ENCODE data around the gene SLC35A5.

DNA sequence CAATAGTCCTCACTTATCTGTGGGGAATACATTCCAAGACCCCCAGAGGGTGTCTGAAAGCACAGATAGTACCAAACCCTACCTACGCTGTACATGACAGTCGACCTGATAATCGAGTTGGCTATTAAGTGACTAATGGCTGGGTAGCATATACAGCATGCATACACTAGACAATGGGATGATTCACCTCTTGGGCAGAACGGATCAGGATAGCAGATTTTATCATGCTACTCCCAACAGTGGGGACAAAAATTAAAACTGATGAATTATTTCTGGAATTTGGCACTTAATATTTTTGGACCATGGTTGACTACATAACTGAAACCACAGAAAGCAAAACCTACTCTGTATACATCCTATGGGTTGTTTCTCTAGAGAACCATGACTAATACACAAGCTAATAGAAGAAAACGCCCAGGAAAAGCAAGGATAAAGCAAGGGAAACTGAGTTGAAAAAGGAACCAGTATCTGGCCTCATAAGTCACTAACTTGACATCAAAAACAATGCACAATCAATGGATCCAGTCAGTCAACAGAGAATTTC is 15.6 kb upstream of the SLC35A5 start:
- TF ChIP-seq POLR2A (IDR thresholded peaks at IDR 0.05) (no peak), POLR2AphosphoS5 (IDR thresholded peaks at IDR 0.05) (no peak)
- TF ChIP-seq, protein P1, sequence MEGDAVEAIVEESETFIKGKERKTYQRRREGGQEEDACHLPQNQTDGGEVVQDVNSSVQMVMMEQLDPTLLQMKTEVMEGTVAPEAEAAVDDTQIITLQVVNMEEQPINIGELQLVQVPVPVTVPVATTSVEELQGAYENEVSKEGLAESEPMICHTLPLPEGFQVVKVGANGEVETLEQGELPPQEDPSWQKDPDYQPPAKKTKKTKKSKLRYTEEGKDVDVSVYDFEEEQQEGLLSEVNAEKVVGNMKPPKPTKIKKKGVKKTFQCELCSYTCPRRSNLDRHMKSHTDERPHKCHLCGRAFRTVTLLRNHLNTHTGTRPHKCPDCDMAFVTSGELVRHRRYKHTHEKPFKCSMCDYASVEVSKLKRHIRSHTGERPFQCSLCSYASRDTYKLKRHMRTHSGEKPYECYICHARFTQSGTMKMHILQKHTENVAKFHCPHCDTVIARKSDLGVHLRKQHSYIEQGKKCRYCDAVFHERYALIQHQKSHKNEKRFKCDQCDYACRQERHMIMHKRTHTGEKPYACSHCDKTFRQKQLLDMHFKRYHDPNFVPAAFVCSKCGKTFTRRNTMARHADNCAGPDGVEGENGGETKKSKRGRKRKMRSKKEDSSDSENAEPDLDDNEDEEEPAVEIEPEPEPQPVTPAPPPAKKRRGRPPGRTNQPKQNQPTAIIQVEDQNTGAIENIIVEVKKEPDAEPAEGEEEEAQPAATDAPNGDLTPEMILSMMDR (IDR thresholded peaks at IDR 0.05 in 8 of 11, conservative IDR thresholded peaks at IDR 0.05 in 3 of 11) = no peak
